WTC11 (cell line): ENCODE measurements around the gene HIF3A. TPM values are rescaled to one million over a fixed set of nuclear protein-coding genes. Genes with fewer than 3 reads are reported as not detected.
A peak's percentile ranks its signal among the peaks of the same experiment; 100 is the strongest.

Experiments used
- ATAC-seq: fragments of 200-7000 bp; cut with Tn5 transposase; 2 replicates; pipeline ENCODE4 v1.10.0; 2021; ENCODE audit warnings: mild to moderate bottlenecking, moderate library complexity
- CTCF ChIA-PET: fragments of 300-600 bp; sonication (Branson Sonifier 250); formaldehyde crosslinking; loops from one replicate; lab custom pipeline; 2021; ENCODE audit warnings: antibody characterized with exemption; lab: Charles Lee
- POLR2A ChIA-PET: fragments of 350-600 bp; sonication (Branson Sonifier 250); formaldehyde crosslinking; loops from one replicate; lab custom pipeline; 2021; ENCODE audit warnings: antibody characterized with exemption; lab: Charles Lee
- DNase-seq: peaks from one replicate; pipeline ENCODE4 v3.0.0; 2021; ENCODE audit warnings: low spot score
- H3K27ac Mint-ChIP-seq: 2 replicates; pipeline ENCODE4 v1.8.0; 2021; ENCODE audit warnings: mixed read lengths
- H3K27me3 Mint-ChIP-seq: 2 replicates; pipeline ENCODE4 v1.8.0; 2021; ENCODE audit warnings: low read depth, mild to moderate bottlenecking, moderate library complexity, mixed read lengths
- H3K36me3 Mint-ChIP-seq: 2 replicates; pipeline ENCODE4 v1.8.0; 2021; ENCODE audit warnings: mixed read lengths
- H3K4me1 Mint-ChIP-seq: 2 replicates; pipeline ENCODE4 v1.8.0; 2022; ENCODE audit warnings: mixed read lengths
- H3K4me3 Mint-ChIP-seq: 2 replicates; pipeline ENCODE4 v1.8.0; 2021; ENCODE audit warnings: mild to moderate bottlenecking, moderate library complexity, mixed read lengths
- H3K9me3 Mint-ChIP-seq: 2 replicates; pipeline ENCODE4 v1.8.0; 2021; ENCODE audit warnings: mixed read lengths
- CDX4 ChIP-seq: fragments of 250-450 bp; sonication (Bioruptor Pico); IDR thresholded peaks from 2 replicates; pipeline ENCODE4 v1.9.0; 2021; ENCODE audit warnings: moderate library complexity, mild to moderate bottlenecking, inconsistent platforms, borderline replicate concordance
- ERG ChIP-seq: fragments of 250-450 bp; sonication (Bioruptor Pico); IDR thresholded peaks from 2 replicates; pipeline ENCODE4 v1.8.0; 2021; ENCODE audit warnings: mild to moderate bottlenecking
- FOXJ3 ChIP-seq: sonication (generic); formaldehyde crosslinking; IDR thresholded peaks from 2 replicates; pipeline ENCODE4 v1.9.0; 2021; ENCODE audit warnings: missing genetic modification reagents, mild to moderate bottlenecking, borderline replicate concordance
- FOXK1 ChIP-seq: sonication (generic); formaldehyde crosslinking; IDR thresholded peaks from 2 replicates; pipeline ENCODE4 v1.8.0; 2022; ENCODE audit warnings: mild to moderate bottlenecking, moderate library complexity, missing genetic modification reagents
- PRDM15 ChIP-seq: sonication (generic); formaldehyde crosslinking; IDR thresholded peaks from 2 replicates; pipeline ENCODE4 v1.8.0; 2022; ENCODE audit warnings: missing genetic modification reagents
- TCF7 ChIP-seq: sonication (generic); formaldehyde crosslinking; IDR thresholded peaks from 2 replicates; pipeline ENCODE4 v1.8.0; 2022; ENCODE audit warnings: mild to moderate bottlenecking, low read depth, missing genetic modification reagents, moderate library complexity
- ZBTB43 ChIP-seq: sonication (generic); formaldehyde crosslinking; IDR thresholded peaks from 2 replicates; pipeline ENCODE4 v1.8.1; 2023; ENCODE audit warnings: mild to moderate bottlenecking, missing genetic modification reagents
- ZNF219 ChIP-seq: sonication (generic); formaldehyde crosslinking; IDR thresholded peaks from 2 replicates; pipeline ENCODE4 v1.8.0; 2023; ENCODE audit warnings: missing genetic modification reagents, mild to moderate bottlenecking, borderline replicate concordance
- ZNF416 ChIP-seq: fragments of 250-450 bp; sonication (Bioruptor Pico); IDR thresholded peaks from 2 replicates; pipeline ENCODE4 v1.9.0; 2021; ENCODE audit warnings: mild to moderate bottlenecking, inconsistent platforms
- total RNA-seq: library from RNA; stranded (reverse); gene quantifications from 3 replicates; pipeline ENCODE4 v1.2.3, GENCODE V29; 2021
- TF ChIP-seq, protein P1 (sequence below): sonication (generic); formaldehyde crosslinking; IDR thresholded peaks from 2 replicates; pipeline ENCODE4 v1.8.0; 2022; ENCODE audit warnings: mild to moderate bottlenecking, missing genetic modification reagents
- TF ChIP-seq, protein P2 (sequence below): sonication (generic); formaldehyde crosslinking; IDR thresholded peaks from 2 replicates; pipeline ENCODE4 v1.8.0; 2023; ENCODE audit warnings: mild to moderate bottlenecking, missing genetic modification reagents
- TF ChIP-seq, protein P3 (sequence below): sonication (generic); formaldehyde crosslinking; conservative IDR thresholded peaks from 2 replicates; pipeline ENCODE4 v1.8.1; 2023; ENCODE audit warnings: mild to moderate bottlenecking, low read depth, missing genetic modification reagents, moderate library complexity
- TF ChIP-seq, protein P4 (sequence below): sonication (generic); formaldehyde crosslinking; IDR thresholded peaks from 2 replicates; pipeline ENCODE4 v1.8.1; 2022; ENCODE audit warnings: mild to moderate bottlenecking, missing genetic modification reagents, moderate library complexity, borderline replicate concordance
- TF ChIP-seq, protein P5 (sequence below): sonication (generic); formaldehyde crosslinking; IDR thresholded peaks from 2 replicates; pipeline ENCODE4 v1.8.1; 2023; ENCODE audit warnings: mild to moderate bottlenecking, moderate library complexity, missing genetic modification reagents
- TF ChIP-seq, protein P6 (sequence below): fragments of 250-450 bp; sonication (Bioruptor Pico); IDR thresholded peaks from 2 replicates; pipeline ENCODE4 v2.1.2; 2022; ENCODE audit warnings: mild to moderate bottlenecking, moderate library complexity

HIF3A gene
- total RNA-seq, 1 experiment from 2014 or later, result 31.8 TPM

- TF ChIP-seq, protein P1, sequence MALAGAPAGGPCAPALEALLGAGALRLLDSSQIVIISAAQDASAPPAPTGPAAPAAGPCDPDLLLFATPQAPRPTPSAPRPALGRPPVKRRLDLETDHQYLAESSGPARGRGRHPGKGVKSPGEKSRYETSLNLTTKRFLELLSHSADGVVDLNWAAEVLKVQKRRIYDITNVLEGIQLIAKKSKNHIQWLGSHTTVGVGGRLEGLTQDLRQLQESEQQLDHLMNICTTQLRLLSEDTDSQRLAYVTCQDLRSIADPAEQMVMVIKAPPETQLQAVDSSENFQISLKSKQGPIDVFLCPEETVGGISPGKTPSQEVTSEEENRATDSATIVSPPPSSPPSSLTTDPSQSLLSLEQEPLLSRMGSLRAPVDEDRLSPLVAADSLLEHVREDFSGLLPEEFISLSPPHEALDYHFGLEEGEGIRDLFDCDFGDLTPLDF, result no peak
- TF ChIP-seq FOXJ3 (CRISPR knock-in tag) (no peak), TCF7 (CRISPR knock-in tag) (no peak), ZNF219 (CRISPR knock-in tag) (no peak), FOXK1 (no peak), ZBTB43 (CRISPR knock-in tag) (no peak), CDX4 (CRISPR knock-in tag) (no peak)
- TF ChIP-seq, protein P2, sequence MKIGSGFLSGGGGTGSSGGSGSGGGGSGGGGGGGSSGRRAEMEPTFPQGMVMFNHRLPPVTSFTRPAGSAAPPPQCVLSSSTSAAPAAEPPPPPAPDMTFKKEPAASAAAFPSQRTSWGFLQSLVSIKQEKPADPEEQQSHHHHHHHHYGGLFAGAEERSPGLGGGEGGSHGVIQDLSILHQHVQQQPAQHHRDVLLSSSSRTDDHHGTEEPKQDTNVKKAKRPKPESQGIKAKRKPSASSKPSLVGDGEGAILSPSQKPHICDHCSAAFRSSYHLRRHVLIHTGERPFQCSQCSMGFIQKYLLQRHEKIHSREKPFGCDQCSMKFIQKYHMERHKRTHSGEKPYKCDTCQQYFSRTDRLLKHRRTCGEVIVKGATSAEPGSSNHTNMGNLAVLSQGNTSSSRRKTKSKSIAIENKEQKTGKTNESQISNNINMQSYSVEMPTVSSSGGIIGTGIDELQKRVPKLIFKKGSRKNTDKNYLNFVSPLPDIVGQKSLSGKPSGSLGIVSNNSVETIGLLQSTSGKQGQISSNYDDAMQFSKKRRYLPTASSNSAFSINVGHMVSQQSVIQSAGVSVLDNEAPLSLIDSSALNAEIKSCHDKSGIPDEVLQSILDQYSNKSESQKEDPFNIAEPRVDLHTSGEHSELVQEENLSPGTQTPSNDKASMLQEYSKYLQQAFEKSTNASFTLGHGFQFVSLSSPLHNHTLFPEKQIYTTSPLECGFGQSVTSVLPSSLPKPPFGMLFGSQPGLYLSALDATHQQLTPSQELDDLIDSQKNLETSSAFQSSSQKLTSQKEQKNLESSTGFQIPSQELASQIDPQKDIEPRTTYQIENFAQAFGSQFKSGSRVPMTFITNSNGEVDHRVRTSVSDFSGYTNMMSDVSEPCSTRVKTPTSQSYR, result no peak
- TF ChIP-seq, all 79 proteins: peak for 0
Observed at GRCh38 chr19:46381346-46381745, 84.5 kb downstream of the HIF3A start (continued).

DNA sequence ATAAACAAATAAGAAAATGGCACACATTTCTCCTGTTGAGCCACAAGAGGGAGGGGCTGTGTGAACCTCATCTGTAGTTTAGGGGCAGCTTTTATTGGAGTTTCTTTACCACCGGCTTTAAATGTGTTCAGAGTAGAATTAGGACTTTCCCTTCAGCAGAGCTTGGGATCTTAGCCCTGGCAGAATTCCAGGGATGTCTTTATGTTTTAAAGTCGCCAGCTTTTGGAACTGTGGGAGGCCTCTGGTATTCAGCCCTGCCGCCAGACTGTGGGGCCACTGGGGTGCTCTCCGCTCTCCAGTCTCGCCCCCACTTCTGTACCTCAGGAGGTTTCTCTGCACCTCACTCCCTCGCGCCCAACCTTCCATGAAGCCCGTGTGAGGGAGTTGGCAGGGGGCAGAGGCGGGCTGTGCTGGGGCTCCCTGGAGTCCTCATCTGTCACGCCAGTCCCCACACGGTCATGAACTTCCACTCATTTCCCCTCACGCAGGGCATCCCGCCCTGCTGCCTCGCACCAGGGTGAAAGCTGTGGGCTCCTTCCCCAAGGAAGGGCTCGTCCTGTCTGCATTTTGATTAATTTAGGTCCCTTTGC, 85.0 kb downstream of the HIF3A start:
- no peak for ATAC-seq
- POLR2A ChIA-PET, result interaction anchor here (1.0 kb wide), 1 partner anchor 10 kb away, joined by 3 read pairs; no protein-coding TSS in a partner anchor

More for the DNA sequence above, 85.0 kb downstream of the HIF3A start:
- TF ChIP-seq, protein P3, sequence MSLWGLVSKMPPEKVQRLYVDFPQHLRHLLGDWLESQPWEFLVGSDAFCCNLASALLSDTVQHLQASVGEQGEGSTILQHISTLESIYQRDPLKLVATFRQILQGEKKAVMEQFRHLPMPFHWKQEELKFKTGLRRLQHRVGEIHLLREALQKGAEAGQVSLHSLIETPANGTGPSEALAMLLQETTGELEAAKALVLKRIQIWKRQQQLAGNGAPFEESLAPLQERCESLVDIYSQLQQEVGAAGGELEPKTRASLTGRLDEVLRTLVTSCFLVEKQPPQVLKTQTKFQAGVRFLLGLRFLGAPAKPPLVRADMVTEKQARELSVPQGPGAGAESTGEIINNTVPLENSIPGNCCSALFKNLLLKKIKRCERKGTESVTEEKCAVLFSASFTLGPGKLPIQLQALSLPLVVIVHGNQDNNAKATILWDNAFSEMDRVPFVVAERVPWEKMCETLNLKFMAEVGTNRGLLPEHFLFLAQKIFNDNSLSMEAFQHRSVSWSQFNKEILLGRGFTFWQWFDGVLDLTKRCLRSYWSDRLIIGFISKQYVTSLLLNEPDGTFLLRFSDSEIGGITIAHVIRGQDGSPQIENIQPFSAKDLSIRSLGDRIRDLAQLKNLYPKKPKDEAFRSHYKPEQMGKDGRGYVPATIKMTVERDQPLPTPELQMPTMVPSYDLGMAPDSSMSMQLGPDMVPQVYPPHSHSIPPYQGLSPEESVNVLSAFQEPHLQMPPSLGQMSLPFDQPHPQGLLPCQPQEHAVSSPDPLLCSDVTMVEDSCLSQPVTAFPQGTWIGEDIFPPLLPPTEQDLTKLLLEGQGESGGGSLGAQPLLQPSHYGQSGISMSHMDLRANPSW (CRISPR knock-in tag), result no peak
- TF ChIP-seq ERG, result no peak
- TF ChIP-seq ZNF416 (CRISPR knock-in tag), result no peak
- TF ChIP-seq PRDM15, result no peak
- TF ChIP-seq, protein P4, sequence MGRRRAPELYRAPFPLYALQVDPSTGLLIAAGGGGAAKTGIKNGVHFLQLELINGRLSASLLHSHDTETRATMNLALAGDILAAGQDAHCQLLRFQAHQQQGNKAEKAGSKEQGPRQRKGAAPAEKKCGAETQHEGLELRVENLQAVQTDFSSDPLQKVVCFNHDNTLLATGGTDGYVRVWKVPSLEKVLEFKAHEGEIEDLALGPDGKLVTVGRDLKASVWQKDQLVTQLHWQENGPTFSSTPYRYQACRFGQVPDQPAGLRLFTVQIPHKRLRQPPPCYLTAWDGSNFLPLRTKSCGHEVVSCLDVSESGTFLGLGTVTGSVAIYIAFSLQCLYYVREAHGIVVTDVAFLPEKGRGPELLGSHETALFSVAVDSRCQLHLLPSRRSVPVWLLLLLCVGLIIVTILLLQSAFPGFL (CRISPR knock-in tag), result no peak
- TF ChIP-seq, protein P5, sequence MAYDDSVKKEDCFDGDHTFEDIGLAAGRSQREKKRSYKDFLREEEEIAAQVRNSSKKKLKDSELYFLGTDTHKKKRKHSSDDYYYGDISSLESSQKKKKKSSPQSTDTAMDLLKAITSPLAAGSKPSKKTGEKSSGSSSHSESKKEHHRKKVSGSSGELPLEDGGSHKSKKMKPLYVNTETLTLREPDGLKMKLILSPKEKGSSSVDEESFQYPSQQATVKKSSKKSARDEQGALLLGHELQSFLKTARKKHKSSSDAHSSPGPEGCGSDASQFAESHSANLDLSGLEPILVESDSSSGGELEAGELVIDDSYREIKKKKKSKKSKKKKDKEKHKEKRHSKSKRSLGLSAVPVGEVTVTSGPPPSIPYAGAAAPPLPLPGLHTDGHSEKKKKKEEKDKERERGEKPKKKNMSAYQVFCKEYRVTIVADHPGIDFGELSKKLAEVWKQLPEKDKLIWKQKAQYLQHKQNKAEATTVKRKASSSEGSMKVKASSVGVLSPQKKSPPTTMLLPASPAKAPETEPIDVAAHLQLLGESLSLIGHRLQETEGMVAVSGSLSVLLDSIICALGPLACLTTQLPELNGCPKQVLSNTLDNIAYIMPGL (CRISPR knock-in tag), result no peak
- TF ChIP-seq, protein P6, sequence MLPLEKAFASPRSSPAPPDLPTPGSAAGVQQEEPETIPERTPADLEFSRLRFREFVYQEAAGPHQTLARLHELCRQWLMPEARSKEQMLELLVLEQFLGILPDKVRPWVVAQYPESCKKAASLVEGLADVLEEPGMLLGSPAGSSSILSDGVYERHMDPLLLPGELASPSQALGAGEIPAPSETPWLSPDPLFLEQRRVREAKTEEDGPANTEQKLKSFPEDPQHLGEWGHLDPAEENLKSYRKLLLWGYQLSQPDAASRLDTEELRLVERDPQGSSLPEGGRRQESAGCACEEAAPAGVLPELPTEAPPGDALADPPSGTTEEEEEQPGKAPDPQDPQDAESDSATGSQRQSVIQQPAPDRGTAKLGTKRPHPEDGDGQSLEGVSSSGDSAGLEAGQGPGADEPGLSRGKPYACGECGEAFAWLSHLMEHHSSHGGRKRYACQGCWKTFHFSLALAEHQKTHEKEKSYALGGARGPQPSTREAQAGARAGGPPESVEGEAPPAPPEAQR, result no peak
- TF ChIP-seq, all 79 proteins: peak for 0
- DNase-seq, result no peak
- CTCF ChIA-PET, result interaction anchor here (1.4 to 1.6 kb wide), 2 partner anchors 9 to 101 kb away, joined by 4 to 6 read pairs; no protein-coding TSS in a partner anchor
- H3K36me3 Mint-ChIP-seq, result peaks cover 66% of the 10 kb centered on the region
- no peaks in the 10 kb centered on the region for H3K27me3 Mint-ChIP-seq
- H3K4me3 Mint-ChIP-seq, result no peak overlapping the region
- H3K27ac Mint-ChIP-seq, result peak overlapping the region; percentile 50
- H3K4me1 Mint-ChIP-seq, result no peaks in the 10 kb centered on the region
- no peaks in the 10 kb centered on the region for H3K9me3 Mint-ChIP-seq
